PFSK-1 (cell line): Measurements from ENCODE around the gene C1orf159. TPM values are rescaled to one million over a fixed set of nuclear protein-coding genes. Genes with fewer than 3 reads are reported as not detected.
A peak's percentile ranks its signal among the peaks of the same experiment; 100 is the strongest.

Experiments used
- FOXP2 ChIP-seq: optimal IDR thresholded peaks from 2 replicates; pipeline ENCODE3; 2011; ENCODE audit warnings: borderline replicate concordance, control low read depth, inconsistent platforms; ENCODE audit not compliant: insufficient read depth; ENCODE audit errors: extremely low read length, extremely low read depth
- POLR2AphosphoS5 ChIP-seq: IDR thresholded peaks from 2 replicates; pipeline ENCODE4 v1.6.1; 2012; ENCODE audit warnings: low read depth, mild to moderate bottlenecking, control low read depth, low read length, moderate library complexity
- REST ChIP-seq, 2 experiments: IDR thresholded peaks; 2 replicates each; pipeline versions ENCODE4 v1.6.1 to v1.8.0; 2011 to 2012; ENCODE audit warnings: low read depth in 2 of 2, low read length in 2 of 2, control low read depth in 1 of 2, inconsistent platforms in 1 of 2, mild to moderate bottlenecking in 1 of 2, moderate library complexity in 1 of 2; ENCODE audit not compliant: insufficient read depth in 1 of 2
- SIN3A ChIP-seq: IDR thresholded peaks from 2 replicates; pipeline ENCODE4 v1.6.1; 2012; ENCODE audit warnings: mild to moderate bottlenecking, low read length, moderate library complexity, borderline replicate concordance; ENCODE audit not compliant: insufficient read depth
- TAF1 ChIP-seq: IDR thresholded peaks from 2 replicates; pipeline ENCODE4 v1.6.1; 2012; ENCODE audit warnings: low read length, control low read depth, borderline replicate concordance; ENCODE audit not compliant: insufficient read depth
- polyA plus RNA-seq: library from polyadenylated mRNA; unstranded; fragments of >200 nt; gene quantifications from one replicate; pipeline ENCODE4 v1.2.1, GENCODE V29; 2012; ENCODE audit warnings: low read depth, missing spikeins; ENCODE audit not compliant: insufficient read length

The C1orf159 gene
- polyA plus RNA-seq, result 19.9 TPM

DNA sequence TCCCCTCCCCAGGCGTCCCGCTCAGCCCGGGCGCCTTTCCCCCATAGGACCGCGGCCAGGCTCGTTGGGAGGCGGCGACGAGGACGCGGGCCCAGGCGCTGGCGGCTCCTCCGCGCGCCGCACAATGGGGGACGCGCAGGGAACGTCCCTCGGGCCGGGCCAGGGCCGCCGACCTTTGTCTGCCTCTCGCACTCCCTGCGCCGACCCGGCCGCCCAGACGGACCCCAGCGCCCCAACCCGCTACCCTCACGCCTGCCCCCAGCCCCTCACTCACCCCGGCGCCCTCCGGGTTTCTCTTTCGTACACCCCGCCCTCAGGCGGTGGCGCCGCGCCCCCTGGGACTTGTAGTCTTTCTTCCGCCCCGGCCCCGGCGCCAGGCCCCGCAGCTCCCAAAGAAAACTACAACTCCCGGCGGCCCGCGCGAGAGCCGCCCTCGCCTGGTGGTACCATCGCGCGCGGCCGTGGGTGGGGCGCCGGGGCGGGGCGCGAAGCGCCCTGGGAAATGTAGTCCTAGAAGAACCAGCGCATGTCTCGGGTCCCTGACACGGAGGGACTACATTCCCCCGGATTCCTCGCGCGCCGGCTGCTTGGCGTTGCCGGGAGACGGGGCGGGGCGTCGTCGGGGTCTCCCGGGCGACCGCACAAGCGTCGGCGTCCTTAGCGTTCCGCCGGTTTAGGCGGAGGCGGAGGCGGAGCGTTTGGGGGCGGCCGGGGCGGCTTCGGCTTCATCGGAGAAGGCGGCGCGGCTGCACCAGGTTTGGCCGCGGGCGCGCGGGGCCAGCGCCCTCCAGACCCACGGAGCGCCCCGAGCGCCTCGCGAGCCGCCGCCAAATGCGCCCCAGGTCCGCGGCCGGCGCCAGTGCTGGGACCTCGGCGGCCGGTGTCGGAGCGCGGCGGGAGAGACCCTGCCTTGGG is at the start of gene C1orf159:
C1orf159 (minus strand) TSS at position 304 of the 915 bp plus-strand sequence. CDS start 24,546 bp downstream, outside the sequence.
- TF ChIP-seq FOXP2 (no peak), SIN3A (peak; percentile 96)

DNA sequence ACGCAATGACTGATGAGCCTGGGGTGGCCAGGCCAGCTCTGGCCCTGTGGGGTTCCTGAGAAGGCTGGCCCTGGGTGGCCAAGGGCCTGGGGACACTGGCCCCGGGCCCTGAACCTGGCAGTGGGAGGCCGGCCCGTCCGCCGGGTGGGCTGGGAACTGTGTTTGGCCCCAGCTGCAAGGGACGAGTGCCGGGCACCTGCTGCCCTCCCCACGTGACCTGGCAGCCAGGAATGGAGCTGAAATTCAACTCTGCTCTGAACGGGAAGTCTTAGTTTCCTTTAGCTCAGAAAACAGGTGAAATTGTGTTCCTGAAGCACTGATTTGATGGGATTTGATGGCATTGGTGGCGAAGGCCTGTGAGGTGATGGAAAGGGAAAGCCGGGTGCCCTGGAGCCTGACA is 49.6 kb upstream of the C1orf159 start:
- no peak for TF ChIP-seq FOXP2
- TF ChIP-seq POLR2AphosphoS5, result no peak
- TF ChIP-seq SIN3A, result no peak
- no peak for TF ChIP-seq REST (IDR thresholded peaks at IDR 0.05; ENCODE audit: insufficient read depth in 1 of 2, low read depth in 2 of 2, low read length in 2 of 2)
- no peak for TF ChIP-seq TAF1

- TF ChIP-seq SIN3A (no peak), TAF1 (no peak), POLR2AphosphoS5 (no peak), FOXP2 (no peak), REST (IDR thresholded peaks at IDR 0.05; ENCODE audit: insufficient read depth in 1 of 2, low read depth in 2 of 2, low read length in 2 of 2) (no peak)
Measured at GRCh38 chr1:1164701-1165451, 49.0 kb upstream of the C1orf159 start.

DNA sequence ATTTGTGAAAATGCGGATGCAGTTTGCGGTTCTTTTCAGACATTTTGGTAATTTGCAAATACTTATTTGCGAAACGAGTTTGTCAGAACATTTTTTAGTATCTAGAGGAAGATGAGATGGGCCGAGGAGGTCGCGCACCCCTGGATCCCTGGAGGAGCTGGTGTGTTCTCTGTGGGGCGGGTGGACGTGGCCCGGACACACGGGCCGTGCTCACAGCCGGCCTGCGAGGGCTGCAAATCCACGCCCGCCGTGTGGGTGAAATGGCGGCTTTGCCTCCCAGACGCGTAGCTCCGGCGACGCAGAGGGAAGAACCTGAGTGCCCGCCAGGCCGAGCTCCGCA is 48.4 kb upstream of the C1orf159 start:
- TF ChIP-seq REST (IDR thresholded peaks at IDR 0.05; ENCODE audit: insufficient read depth in 1 of 2, low read depth in 2 of 2, low read length in 2 of 2), result no peak
- no peak for TF ChIP-seq FOXP2
- no peak for TF ChIP-seq SIN3A
- TF ChIP-seq TAF1, result no peak
- TF ChIP-seq POLR2AphosphoS5, result no peak

DNA sequence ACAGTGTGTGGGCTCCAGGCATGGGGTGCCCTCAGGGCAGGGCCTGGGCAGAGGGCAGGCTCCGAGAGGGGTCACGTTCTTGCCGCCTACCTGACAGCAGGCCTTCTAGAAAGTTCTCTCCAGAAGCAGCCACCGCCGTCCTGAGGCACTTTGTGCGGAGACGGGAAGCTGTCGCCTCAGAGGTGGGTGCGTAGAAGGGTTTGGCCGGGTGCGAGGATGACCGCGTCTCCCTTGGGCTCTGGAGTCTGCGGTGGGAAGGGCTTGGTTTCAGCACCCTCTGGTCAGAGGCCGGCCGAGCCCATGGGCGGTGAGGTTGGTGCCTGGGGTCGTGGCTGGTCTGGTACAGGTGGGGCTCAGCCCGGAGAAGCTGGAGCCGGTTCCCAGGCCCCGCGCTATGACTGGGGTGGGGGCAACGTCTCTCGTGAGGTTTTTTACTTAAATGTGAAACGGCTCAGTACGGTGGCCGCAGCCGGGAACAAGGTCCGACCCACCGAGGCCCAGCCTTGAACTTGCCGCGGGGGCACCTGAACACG is 47.7 kb upstream of the C1orf159 start:
- no peak for TF ChIP-seq FOXP2
- TF ChIP-seq REST (IDR thresholded peaks at IDR 0.05; ENCODE audit: insufficient read depth in 1 of 2, low read depth in 2 of 2, low read length in 2 of 2), result no peak
- TF ChIP-seq TAF1, result no peak
- TF ChIP-seq POLR2AphosphoS5, result no peak
- TF ChIP-seq SIN3A, result no peak
